Islet precursor cell (in vitro differentiated cells): ENCODE measurements around the gene WBP2NL.

ENCODE experiments used
- DNase-seq: peaks from one replicate; pipeline ENCODE4 v3.0.0-alpha.2; 2018

WBP2NL gene

DNA sequence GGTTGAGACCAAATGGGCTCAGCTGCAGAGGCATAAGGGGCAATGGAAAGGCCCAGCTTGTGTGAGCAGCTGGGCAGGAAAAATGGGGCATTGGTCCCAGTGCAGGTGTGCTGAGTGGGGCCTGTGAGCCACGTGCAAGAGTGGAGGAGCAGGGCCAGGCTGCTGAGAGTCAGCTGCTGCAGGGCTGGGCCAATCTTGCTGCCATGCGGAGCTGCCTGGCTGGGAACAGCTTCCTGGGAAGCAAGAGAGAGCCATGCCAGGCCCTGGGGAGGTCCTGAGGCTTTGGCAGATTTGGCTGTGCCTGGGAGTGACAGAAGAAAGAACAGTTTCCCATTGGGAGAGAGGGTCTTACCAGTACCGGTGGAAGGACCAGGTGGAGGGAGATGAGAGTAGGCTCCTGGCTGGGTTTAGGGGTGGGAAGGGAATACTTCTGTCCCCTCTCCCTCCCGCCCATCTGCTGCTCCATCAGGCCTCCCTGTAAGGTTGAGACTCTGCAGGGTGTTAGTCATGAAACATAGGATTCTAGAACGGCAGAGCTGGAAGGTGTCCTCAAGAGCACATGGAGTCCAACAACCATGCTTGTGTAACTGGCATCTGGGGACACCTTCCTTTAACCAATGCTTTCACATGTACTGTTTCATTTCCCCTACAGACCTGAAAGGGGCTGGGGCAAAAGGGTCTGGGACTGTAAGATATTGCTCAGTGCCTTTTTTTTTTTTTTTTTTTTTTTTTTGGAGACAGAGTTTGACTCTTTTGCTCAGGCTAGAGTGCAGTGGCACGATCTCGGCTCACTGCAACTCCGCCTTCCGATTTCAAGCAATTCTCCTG lies 19.0 kb upstream of the WBP2NL start:
- DNase-seq, result no peak

DNA sequence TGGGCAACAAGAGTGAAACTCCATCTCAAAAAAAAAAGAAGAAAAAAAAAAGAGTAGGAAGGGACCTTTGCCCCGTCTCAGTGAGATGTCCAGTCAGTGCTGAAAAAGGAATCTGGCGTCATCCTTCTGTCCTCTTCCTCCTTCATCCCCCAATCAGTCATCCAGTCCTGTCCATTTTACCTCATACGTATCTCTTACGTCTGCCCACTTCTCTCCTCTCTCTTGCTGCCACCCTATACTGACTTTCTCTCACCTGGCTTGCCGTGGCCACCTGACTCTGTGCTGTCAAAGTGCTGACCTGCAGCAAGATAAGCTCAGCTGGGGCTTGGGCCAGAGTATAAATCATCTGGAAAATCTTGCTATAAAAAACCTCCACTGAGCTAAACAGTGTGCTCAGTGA lies 15.7 kb upstream of the WBP2NL start:
- DNase-seq, result no peak

DNA sequence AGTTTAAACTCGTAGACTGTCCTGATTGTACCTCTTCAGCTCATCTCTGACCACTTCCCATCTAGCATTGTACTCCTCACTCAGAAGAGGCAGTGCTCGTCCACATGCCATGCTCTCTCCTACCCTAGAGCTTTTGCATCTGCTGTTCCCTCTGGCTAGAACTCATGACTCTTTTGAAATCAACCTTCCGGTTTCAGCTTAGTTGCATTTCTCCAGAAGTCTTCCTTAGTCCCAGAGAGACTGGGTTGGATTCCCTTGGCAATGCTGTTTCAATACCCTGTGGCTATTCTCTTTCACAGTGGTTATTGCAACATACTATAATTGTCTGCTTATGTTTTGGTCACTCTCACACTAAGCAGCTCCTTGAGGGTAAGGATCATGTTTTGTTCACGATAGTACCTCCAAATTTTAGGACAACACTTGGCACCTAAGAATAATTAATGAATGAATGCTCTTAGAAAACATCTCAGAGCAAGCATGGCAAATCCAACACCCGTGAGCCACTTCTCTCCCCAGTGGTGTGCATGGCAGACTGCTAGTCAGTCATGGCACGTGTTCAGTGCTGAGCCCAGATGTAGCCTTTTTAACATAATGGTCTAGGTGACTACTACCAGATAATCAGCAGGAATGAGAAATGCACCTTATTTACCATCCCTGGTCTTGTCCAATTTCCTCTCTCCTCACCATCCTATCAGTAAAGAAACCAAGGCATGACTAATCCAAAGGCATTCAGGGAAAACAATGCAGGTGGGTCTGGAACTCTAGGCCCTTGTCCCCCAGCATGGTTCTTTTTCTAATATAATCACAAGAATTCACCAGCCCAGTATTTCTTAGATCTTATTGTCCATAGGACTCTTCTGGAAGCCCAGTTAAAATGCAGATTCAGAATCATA lies 14.8 kb upstream of the WBP2NL start:
- DNase-seq, result no peak

DNA sequence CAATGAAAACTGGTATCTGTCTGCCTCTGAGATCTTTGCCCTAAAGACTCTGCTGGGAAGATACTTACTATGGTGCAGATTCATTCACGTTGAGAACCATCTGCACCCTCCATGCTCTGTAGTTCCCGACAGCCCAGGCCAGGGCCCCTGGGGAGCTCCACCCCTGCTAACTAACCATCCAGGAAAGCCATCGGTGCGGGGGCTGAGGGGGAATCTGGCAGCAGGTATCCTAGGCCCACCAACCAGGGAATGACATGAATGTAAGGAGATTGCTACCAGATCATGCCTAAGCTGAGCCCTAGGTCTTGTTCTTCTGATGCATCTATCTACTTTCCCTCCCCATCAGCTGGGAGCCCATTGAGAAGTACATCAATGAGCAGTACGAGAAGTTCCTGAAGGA lies 11.3 kb upstream of the WBP2NL start:
- DNase-seq, result peak; percentile 32

DNA sequence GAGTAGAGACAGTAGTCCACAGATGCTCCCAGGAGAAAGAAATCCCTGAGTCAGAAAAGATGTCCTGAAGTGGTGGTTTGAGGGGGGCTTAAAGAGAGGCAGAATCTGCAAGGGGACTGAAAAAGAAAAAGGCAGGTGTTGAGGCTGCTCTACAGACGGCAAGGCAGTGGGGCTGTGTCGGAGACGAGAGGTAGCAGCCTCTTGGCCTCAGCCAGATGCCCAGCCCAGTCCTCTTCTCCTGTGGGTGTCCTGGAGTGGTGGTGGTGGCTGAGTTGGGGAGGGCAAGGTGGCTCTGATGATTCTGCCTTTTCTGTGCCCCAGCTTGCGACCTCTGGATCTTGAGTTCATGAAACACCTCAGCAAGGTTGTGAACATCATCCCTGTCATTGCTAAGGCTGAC lies 9.3 kb upstream of the WBP2NL start:
- peak; percentile 43 for DNase-seq

DNA sequence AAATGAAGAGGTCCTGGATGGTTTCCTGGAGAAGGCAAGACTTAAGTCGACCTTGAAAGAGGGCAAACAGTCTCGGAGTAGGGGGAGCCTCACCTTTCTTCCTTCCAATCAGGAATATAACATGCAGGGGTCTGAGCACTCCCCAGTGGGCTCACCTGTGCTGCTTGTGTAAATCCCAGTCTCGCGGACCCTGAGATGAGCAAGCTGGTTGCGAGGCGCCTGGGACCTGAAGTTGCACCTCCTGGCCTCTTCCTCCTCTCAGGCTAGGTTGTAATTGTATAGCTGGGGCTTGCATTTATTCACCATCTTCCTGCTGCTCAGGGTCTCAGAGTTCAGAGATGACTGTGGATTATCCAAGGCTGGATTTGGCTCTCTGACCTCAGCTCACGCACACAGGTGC lies 7.5 kb upstream of the WBP2NL start:
- DNase-seq, result peak; percentile 22

DNA sequence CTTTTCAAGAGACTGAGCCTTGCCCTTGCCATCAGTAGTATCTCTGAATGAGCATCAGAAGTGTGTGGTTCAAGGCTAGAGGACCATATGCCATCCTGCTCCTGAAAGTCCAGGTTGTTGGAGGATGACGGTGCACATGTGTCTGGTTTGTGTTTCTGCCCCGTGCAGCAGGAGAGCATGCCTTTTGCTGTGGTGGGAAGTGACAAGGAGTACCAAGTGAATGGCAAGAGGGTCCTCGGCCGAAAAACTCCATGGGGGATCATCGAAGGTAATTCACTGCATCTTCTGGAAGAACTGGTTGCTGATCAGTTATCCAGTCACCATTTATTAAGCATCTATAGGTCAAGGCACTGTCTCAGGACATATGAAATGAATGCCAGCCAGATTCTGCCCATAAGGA lies 6.1 kb upstream of the WBP2NL start:
- peak; percentile 13 for DNase-seq

DNA sequence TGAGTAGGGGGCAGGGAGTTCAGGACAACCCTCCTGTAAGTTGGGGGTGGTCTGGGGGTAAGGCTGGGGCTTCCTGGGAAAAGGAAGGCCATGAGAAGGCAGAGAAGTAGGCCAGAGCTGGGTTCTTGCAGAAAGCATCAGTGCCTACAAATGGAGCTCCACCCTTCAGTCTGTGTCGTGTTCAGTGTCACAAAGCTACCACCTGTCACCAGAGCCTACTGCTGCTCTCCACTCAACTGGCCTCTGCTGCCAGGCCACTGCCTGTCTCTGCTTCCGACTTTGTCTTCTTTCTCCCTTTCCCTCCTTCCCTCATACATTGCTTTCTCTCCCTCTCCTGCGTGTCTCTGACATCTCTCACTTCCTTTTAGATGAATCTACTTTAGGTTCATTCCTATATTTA lies 3.4 kb upstream of the WBP2NL start:
- peak; percentile 22 for DNase-seq

DNA sequence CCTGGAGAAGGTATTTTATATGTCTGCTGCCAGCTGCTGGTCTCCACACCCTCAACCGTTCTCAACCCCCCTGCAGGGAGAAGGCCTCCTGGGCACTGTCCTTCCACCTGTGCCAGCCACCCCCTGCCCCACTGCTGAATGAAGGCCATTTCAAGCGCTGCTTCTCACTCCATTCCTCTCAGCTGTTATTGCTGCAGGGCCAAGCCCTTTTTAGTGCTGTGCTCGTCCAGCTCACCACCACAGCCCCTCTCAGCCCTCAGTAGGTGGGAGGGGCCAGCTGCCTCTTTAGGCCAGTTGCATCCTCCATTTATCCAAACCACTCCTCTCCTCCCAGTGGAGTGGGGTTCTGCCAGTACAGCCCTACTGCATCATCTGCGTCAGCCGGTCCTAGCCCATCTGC lies 1.8 kb upstream of the WBP2NL start:
- DNase-seq, result peak; percentile 42

DNA sequence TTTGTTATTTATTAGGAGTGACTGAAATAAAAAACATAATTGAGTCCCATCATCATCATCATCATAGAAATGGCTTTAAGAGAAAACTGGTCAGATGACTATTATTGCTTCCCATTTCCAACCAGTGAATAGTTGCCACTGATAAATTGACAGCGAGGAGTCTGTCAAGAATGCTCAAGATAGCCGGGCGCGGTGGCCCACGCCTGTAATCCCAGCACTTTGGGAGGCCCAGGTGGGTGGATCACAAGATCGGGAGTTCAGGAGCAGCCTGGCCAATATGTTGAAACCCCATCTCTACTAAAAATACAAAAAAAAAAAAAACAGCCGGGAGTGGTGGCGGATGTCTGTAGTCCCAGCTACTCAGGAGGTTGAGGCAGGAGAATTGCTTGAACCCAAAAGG lies 1.9 kb downstream of the WBP2NL start:
- DNase-seq, result peak; percentile 4

DNA sequence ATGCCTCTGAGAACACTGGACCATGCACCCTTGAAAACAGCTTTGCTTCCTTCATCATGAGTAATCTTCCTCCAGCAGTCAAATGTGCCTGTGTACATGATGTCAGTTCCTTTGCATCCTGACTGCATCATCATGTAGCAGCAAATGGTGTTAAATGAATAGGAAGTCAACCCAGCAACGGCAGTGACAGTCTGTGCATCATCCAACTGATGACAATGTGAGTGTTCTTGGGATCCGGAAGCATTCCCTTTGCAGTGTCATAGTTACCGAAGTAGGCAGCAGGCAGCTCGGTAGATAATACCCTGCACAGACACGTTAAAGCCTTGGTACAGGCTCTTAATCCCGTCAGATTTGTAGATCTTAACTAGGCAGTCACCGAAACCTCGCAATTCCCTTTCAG lies 2.5 kb downstream of the WBP2NL start:
- DNase-seq, result peak; percentile 37

DNA sequence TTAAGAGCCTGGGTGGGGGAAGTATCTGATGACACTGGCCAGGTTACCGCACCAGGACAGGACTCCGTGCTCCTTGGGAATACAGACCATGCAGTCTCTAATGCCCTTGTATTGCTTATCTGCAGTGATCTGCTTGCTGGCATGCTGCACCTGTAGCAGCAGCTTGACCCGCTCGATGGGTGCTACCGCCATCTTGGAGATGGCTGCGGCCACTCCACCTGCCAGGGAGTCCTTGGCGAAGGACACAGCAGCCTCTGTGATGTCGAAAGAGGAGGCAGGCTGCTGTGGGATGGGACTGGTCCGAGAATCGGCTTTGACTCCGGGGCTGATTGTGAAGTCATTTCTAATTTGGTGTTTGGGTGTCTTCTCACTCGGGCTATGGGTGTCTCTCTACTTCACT lies 3.1 kb downstream of the WBP2NL start:
- peak; percentile 40 for DNase-seq

DNA sequence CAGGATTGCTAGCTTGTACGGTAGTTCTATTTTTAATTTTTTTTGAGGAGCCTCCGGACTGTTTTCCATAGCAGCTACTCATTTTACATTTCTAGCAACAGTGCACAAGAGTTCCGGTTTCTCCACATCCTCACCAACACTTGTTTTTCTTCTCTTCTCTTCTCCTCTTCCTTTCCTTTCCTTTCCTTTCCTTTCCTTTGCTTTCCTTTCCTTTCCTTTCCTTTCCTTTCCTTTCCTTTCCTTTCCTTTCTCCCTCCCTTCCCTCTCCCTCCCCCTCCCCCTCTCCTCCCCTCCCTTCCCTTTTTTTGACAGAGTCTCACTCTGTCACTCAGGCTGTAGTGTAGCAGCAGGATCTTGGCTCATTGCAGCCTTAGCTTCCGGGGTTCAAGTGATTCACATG lies 9.3 kb downstream of the WBP2NL start:
- no peak for DNase-seq

DNA sequence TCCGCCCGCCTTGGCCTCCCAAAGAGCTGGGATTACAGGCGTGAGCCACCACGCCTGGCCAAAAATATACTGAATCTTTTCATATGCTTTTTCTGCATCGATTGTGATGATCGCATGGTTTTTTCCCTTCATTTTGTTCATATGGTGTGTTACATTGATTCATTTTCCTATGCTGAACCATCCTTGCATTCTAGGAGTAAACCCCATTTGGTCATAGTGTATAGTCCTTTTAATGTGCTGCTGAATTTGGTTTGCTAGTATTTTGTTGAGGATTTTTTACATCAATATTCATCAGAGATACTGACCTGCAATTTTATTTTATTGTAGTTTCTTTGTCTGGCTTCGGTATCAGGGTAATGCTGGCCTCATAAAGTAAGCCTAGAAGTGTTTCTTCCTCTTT lies 12.2 kb downstream of the WBP2NL start:
- DNase-seq, result no peak

DNA sequence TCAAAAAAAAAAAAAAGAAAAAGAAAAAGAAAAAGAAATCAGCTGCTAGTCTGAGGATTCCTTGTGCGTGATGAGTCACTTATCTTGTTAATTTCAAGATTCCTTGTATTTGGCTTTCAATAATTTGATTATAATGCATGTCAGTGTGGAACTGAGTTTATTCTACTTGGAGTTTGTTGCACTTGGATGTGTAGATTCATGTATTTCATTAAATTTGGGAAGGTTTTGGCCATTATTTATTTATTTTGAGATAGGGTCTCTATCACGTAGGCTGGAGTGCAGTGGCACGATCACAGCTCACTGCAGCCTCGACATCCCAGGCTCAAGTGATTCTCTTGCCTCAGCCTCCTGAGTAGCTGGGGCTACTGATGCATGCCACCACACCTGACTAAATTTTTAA lies 14.8 kb downstream of the WBP2NL start:
- no peak for DNase-seq

DNA sequence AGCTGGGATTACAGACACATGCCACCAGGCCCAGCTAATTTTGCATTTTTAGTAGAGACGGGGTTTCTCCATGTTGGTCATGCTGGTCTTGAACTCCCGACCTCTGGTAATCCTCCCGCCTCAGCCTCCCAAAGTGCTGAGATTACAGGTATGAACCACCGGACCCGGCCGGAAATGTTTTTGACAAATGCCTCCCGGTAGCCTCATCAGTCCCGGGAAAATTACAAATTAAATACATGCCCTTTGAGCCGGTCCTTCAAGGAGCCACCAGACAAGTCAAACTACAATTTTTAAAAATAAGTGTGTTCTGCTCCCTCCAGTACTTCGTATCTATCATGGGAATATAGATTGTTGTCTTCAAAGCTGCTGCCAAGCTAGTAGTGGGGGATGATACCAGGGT lies 17.5 kb downstream of the WBP2NL start:
- no peak for DNase-seq

DNA sequence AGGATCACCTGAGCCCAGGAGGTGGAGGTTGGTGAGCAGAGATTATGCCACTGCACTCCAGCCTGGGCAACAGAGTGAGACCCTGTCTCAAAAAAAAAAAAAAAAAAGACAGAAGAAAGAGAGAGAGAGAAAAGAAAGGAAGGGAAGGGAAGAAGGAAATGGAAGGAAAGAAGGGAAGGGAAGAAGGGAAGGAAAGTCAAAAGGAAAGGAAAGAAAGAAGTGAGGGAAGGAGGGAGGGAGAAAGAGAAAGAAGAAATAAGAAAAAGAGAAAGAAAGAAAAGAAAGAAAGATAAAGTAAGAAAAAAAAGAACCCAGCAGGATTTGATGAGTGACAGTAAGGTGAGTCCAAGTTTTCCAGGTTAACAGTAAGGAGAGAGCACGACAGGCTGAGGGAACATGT lies 19.6 kb downstream of the WBP2NL start:
- no peak for DNase-seq

DNA sequence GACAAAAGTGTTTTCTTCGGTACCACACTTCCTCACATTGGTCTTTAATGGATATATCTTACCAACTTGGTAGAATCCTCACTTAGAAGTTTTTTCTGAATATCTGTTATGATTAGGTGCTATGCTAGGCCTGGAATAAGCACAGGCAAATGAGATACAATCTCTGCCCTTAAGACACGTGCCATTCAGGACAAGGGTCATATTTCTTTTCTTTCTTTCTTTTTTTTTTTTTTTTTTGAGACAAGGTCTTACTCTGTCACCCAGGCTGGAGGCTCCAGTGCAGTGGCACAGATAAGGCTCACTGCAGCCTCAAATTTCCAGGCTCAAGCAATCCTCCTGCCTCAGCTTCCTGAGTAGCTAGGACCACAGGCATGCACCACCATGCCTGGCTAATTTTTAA lies 23.0 kb downstream of the WBP2NL start:
- DNase-seq, result no peak

DNA sequence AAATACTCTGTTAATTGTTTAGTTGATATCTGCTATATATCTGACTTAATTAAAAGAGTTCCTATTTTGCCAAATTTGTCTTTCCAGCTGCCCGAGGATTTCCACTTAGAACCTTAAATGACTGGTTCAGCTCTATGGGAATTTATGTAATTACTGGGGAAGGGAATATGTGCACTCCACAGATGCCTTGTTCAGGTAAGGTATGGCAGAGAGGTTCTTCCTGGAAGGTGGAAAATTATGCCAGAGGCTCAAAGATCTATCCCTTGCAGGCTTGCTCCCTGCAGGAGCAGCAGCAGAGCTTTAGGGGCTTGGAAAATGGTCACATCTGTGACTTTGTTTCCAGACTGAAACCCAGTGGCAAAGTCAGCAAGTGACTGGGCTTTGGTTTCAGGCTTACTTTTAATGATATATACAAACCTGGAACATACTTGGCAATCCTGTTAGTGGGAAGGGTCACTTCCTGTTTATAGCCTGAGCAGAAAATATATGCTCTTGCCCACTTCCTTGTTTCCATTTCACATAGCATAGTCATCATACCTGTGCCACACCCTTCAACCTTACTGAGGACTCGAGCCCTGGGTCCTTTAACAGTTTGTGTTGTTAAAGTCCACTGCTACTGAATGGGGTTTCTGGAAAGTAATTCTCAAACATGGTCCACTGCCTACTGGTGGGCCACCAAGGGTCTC lies 23.7 kb downstream of the WBP2NL start:
- DNase-seq, result no peak

DNA sequence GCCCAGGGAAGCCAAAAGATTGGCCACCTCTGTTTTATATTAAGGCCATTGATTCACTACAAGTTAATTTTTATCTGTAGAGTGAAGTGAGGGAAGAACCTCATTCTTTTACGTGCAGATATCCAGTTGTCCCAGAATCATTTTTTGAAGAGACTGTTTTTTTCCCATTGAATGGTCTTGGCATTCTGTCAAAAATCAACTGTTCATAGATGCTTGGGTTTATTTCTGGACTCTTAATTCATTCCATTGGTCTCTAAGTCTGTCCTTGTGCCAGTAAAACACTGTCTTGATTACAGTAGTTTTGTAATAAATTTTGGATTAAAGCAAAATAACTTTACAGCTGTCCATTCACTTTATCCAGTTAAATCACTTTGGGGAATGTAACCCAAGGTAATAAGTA lies 26.8 kb downstream of the WBP2NL start:
- no peak for DNase-seq

DNA sequence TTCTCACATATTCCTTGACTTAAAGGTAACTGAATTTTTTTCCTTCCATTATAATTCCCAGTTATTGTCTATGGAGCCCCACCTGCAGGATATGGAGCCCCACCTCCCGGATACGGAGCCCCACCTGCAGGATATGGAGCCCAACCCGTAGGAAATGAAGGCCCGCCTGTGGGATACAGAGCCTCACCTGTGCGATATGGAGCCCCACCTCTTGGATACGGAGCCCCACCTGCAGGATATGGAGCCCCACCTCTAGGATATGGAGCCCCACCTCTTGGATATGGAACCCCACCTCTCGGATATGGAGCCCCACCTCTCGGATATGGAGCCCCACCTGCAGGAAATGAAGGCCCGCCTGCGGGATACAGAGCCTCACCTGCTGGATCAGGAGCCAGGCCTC lies 28.1 kb downstream of the WBP2NL start:
- no peak for DNase-seq

DNA sequence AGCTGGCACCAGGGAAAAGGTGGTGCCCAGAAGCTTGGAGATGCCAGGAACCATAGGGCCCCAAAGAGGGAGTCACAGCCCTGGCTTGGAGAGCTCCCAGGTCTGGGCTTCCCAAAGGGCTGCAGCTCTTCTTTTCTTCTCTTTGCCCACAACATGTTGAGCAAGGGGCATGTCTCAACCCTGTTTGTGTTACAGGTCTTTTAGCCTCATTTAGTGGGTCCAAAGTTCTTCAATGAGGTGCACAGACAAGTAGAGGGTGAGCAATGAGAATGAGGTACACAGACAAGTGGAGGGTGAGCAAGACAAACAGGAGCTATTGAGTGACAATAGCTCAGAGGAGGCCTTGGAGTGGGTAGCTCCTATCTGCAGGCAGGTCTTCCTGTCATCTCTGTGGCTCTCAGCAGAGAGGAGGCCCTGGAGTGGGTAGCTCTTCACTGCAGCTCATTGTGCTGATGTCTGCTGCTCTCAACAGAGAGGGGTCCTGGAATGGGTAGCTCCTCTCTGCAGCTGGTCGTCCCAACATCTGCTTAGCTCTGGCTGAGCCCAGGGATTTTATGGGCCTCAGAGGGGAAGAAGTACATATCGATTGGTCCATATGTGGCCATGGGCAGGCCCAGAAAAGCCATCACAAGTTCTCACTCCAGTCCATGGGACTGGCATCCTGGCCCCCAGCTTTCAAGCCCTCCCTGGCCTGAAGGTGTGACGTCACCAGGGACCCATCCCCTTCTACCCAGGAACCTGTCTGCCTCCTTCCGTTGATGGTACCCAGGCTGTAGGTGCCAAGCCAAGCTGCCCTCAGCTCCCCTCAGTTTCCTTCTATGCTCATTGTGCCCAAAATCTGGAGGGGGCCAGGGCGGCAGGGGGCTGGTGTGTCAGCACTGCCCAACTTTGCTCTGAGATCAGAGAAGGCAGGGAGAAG lies 34.9 kb downstream of the WBP2NL start:
- no peak for DNase-seq

DNA sequence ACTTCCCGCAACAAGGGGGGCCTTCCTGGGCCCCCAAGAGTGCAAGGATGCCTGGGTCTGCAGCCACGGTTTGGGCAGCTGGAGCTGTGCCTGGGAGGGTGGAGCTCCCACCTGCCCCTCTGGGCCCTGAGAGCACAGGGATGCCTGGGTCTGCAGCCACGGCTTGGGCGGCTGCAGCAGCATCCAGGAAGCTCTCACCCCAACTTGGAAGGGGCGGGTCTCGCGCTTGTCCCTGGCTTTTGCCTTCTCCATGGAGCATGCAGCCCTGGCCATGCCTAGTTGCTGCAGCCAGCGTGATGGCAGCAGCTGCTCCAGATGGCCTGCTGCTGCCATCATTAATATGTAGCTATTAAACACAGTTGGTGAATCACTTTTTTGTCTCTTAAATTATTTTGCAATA lies 36.7 kb downstream of the WBP2NL start:
- no peak for DNase-seq
